ENCODE results near the gene ZNF311. TPM values are rescaled to one million over a fixed set of nuclear protein-coding genes. Genes with fewer than 3 reads are reported as not detected.
A peak's percentile ranks its signal among the peaks of the same experiment; 100 is the strongest.

Gene ZNF311
- total and polyA plus RNA-seq, 9 of the 15 experiments (the other 6 are each of a cell fraction or from before 2014, with no cell fraction given) = 5.1 to 10.0 (median 7.5) TPM

DNA sequence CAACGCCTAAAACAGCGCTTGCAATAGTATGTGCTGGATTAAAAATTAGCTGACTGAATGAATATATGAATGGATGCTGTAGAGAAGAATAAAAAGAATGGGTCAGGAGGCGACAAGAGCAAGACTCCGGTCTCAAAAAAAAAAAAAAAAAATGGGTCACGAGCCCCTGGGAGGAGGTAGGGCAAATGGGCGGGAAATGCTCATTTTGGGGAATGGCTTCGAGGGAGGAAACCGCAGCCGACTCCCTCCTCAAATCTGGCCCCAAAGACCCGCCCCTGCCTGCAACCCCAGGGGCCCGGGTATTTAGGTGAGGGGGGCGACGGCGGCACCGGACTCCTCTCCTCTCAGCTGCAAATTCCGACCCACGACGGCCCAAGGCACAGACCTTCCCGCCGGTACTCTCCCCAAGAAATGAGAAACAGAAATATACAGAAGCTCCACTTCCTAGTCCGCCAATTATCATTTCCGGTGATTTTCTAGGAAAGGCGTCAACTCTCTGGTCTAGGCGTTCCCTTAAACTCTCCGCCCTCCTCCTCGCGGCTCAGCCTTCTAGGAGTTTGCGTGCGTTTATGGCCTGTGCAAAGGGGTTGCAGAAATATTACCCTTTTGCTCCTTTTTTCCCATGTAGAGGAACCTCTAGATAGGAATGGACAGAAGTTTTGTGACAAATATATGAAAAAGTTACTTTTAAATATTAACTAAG is at the start of gene ZNF311 (continued):
- TF ChIP-seq BRD4 (IDR thresholded peaks at IDR 0.05) (peak; percentile 66; the same call in 1 of the 2 replicates), CHD2 (IDR thresholded peaks at IDR 0.05; ENCODE audit: low read depth, low read length) (no peak), RBM25 (IDR thresholded peaks at IDR 0.05; ENCODE audit: low read depth, low read length, severe bottlenecking) (no peak), ILF3 (IDR thresholded peaks at IDR 0.05; ENCODE audit: borderline replicate concordance) (no peak), ARHGAP35 (IDR thresholded peaks at IDR 0.05; ENCODE audit: partially characterized antibody) (no peak), SOX6 (IDR thresholded peaks at IDR 0.05) (peak; percentile 38; the same call in 1 of the 2 replicates), MBD2 (IDR thresholded peaks at IDR 0.05; ENCODE audit: borderline replicate concordance, low read depth) (peak; percentile 52; the same call in 1 of the 2 replicates), MYNN (IDR thresholded peaks at IDR 0.05) (no peak), MYNN (CRISPR knock-in tag; IDR thresholded peaks at IDR 0.05) (no peak), MAZ (CRISPR knock-in tag; conservative IDR thresholded peaks at IDR 0.05 in 1 of 2, IDR thresholded peaks at IDR 0.05 in 1 of 2) (peak in 1 of 2 experiments; percentile 48; a peak in 3 of 4 replicates), ESRRA (IDR thresholded peaks at IDR 0.05; ENCODE audit: borderline replicate concordance, low read depth) (peak; percentile 70; the same call in 1 of the 2 replicates), RAD51 (IDR thresholded peaks at IDR 0.05; ENCODE audit: borderline replicate concordance, low read depth) (peak; percentile 37; the same call in 1 of the 2 replicates), TAF7 (tag; IDR thresholded peaks at IDR 0.05) (peak; percentile 74), ZFX (CRISPR knock-in tag; IDR thresholded peaks at IDR 0.05) (peak; percentile 53; the same call in 1 of the 2 replicates), CREM (IDR thresholded peaks at IDR 0.05; ENCODE audit: low read depth) (peak; percentile 31; the same call in 1 of the 2 replicates), FOXK2 (conservative IDR thresholded peaks at IDR 0.05 in 1 of 2, IDR thresholded peaks at IDR 0.05 in 1 of 2; ENCODE audit: low read depth in 2 of 2) (peak; percentile 80 to 81), ZBTB17 (CRISPR knock-in tag; IDR thresholded peaks at IDR 0.05) (no peak), KLF16 (IDR thresholded peaks at IDR 0.05) (no peak)
- TF ChIP-seq, protein P1, sequence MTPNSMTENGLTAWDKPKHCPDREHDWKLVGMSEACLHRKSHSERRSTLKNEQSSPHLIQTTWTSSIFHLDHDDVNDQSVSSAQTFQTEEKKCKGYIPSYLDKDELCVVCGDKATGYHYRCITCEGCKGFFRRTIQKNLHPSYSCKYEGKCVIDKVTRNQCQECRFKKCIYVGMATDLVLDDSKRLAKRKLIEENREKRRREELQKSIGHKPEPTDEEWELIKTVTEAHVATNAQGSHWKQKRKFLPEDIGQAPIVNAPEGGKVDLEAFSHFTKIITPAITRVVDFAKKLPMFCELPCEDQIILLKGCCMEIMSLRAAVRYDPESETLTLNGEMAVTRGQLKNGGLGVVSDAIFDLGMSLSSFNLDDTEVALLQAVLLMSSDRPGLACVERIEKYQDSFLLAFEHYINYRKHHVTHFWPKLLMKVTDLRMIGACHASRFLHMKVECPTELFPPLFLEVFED (CRISPR knock-in tag; conservative IDR thresholded peaks at IDR 0.05) = 0 out of 2 replicates have a peak, but pooled peaks have one; percentile 56
- TF ChIP-seq, protein P2, sequence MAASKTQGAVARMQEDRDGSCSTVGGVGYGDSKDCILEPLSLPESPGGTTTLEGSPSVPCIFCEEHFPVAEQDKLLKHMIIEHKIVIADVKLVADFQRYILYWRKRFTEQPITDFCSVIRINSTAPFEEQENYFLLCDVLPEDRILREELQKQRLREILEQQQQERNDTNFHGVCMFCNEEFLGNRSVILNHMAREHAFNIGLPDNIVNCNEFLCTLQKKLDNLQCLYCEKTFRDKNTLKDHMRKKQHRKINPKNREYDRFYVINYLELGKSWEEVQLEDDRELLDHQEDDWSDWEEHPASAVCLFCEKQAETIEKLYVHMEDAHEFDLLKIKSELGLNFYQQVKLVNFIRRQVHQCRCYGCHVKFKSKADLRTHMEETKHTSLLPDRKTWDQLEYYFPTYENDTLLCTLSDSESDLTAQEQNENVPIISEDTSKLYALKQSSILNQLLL (CRISPR knock-in tag; IDR thresholded peaks at IDR 0.05; ENCODE audit: borderline replicate concordance) = no peak
- TF ChIP-seq, protein P3, sequence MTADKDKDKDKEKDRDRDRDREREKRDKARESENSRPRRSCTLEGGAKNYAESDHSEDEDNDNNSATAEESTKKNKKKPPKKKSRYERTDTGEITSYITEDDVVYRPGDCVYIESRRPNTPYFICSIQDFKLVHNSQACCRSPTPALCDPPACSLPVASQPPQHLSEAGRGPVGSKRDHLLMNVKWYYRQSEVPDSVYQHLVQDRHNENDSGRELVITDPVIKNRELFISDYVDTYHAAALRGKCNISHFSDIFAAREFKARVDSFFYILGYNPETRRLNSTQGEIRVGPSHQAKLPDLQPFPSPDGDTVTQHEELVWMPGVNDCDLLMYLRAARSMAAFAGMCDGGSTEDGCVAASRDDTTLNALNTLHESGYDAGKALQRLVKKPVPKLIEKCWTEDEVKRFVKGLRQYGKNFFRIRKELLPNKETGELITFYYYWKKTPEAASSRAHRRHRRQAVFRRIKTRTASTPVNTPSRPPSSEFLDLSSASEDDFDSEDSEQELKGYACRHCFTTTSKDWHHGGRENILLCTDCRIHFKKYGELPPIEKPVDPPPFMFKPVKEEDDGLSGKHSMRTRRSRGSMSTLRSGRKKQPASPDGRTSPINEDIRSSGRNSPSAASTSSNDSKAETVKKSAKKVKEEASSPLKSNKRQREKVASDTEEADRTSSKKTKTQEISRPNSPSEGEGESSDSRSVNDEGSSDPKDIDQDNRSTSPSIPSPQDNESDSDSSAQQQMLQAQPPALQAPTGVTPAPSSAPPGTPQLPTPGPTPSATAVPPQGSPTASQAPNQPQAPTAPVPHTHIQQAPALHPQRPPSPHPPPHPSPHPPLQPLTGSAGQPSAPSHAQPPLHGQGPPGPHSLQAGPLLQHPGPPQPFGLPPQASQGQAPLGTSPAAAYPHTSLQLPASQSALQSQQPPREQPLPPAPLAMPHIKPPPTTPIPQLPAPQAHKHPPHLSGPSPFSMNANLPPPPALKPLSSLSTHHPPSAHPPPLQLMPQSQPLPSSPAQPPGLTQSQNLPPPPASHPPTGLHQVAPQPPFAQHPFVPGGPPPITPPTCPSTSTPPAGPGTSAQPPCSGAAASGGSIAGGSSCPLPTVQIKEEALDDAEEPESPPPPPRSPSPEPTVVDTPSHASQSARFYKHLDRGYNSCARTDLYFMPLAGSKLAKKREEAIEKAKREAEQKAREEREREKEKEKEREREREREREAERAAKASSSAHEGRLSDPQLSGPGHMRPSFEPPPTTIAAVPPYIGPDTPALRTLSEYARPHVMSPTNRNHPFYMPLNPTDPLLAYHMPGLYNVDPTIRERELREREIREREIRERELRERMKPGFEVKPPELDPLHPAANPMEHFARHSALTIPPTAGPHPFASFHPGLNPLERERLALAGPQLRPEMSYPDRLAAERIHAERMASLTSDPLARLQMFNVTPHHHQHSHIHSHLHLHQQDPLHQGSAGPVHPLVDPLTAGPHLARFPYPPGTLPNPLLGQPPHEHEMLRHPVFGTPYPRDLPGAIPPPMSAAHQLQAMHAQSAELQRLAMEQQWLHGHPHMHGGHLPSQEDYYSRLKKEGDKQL (CRISPR knock-in tag; IDR thresholded peaks at IDR 0.05; ENCODE audit: borderline replicate concordance) = no peak
